Measurements from ENCODE around the gene MKKS. TPM values are rescaled to one million over a fixed set of nuclear protein-coding genes. Genes with fewer than 3 reads are reported as not detected.

The MKKS gene
- total RNA-seq, 1 experiment from 2014 or later, result 15.3 TPM

DNA sequence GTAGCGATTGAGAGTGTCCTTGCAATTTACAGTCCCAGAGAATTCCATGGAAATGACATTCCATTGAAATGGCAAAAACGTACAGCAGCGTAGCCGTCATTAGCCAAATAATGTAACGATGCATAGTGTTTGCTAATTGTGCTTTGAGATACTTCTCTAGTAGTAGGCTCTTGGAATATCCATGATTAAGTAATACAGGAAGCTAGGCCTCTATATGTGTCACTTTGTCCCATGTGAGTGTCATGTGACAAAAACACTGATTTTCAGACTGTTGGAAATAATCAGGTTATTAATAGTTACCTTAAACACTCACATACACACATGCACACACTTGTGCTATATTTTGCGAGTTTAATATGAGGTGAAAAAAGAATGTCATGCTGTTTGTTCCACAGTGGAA, 36.3 kb upstream of the MKKS start:
- Mint-ChIP-seq H3K27ac (ENCODE audit: unreplicated experiment) (no peak overlapping the region), H3K27me3 (ENCODE audit: insufficient read depth, unreplicated experiment) (no peaks in the 10 kb centered on the region), H3K9me3 (ENCODE audit: unreplicated experiment) (no peaks in the 10 kb centered on the region), H3K4me3 (ENCODE audit: unreplicated experiment) (no peak overlapping the region), H3K4me1 (ENCODE audit: low read depth, unreplicated experiment) (peaks cover 25% of the 10 kb centered on the region), H3K36me3 (ENCODE audit: insufficient read depth, unreplicated experiment) (peaks cover 6% of the 10 kb centered on the region)
- no peak overlapping the region for H3K4me3 ChIP-seq (ENCODE audit: low read depth, low read length)
- H3K27me3 ChIP-seq (replicated peaks; ENCODE audit: control insufficient read depth, insufficient read depth, low read length), result no peaks in the 10 kb centered on the region
- ChIA-PET POLR2A (no interaction called here), CTCF (no interaction called here)
- peaks cover 19% of the 10 kb centered on the region; the same call in 1 of the 2 replicates for H3K4me1 ChIP-seq
- TF ChIP-seq, protein P1, sequence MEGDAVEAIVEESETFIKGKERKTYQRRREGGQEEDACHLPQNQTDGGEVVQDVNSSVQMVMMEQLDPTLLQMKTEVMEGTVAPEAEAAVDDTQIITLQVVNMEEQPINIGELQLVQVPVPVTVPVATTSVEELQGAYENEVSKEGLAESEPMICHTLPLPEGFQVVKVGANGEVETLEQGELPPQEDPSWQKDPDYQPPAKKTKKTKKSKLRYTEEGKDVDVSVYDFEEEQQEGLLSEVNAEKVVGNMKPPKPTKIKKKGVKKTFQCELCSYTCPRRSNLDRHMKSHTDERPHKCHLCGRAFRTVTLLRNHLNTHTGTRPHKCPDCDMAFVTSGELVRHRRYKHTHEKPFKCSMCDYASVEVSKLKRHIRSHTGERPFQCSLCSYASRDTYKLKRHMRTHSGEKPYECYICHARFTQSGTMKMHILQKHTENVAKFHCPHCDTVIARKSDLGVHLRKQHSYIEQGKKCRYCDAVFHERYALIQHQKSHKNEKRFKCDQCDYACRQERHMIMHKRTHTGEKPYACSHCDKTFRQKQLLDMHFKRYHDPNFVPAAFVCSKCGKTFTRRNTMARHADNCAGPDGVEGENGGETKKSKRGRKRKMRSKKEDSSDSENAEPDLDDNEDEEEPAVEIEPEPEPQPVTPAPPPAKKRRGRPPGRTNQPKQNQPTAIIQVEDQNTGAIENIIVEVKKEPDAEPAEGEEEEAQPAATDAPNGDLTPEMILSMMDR (IDR thresholded peaks at IDR 0.05; ENCODE audit: insufficient read depth in 1 of 2, low read depth in 1 of 2, low read length in 1 of 2, severe bottlenecking in 1 of 2, unreplicated experiment in 1 of 2), result no peak
- H3K36me3 ChIP-seq (ENCODE audit: control insufficient read depth, insufficient read depth, low read length), result no peaks in the 10 kb centered on the region
- BruUV-seq (replicated peaks), result no TSS peak
- no peak for DNase-seq
- no peaks in the 10 kb centered on the region for H3K9me3 ChIP-seq
- intact Hi-C loops (cut with micrococcal nuclease; ENCODE audit: unreplicated experiment), result no loop called here

DNA sequence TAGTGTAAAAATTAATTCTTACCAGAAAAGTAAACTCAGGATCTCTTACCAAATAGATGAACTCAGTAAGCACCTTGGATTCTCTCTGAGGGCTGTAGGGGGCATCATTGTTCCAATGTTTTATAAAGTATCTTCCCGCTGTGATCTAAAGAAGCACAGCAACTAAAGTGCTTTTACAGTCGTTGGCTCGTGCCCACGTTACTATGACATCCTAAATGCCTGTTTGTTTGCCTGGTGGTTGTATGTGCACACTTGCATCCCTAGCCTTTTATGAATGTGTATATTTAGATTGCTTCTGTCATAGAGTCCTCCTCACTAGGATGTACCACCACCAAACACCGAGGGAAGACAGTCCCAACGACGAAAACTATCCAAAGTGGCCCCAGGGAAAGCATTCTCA, 35.6 kb upstream of the MKKS start:
- intact Hi-C loops (cut with micrococcal nuclease; ENCODE audit: unreplicated experiment), result loop anchor here (2.0 to 5.0 kb wide), 2 partner anchors 67 to 803 kb away; no protein-coding TSS in a partner anchor
- no peak for DNase-seq
- Histone ChIP-seq H3K4me3 (ENCODE audit: low read depth, low read length) (no peak overlapping the region), H3K36me3 (ENCODE audit: control insufficient read depth, insufficient read depth, low read length) (no peaks in the 10 kb centered on the region), H3K4me1 (peaks cover 19% of the 10 kb centered on the region; the same call in 1 of the 2 replicates), H3K27me3 (replicated peaks; ENCODE audit: control insufficient read depth, insufficient read depth, low read length) (no peaks in the 10 kb centered on the region), H3K9me3 (no peaks in the 10 kb centered on the region)
- no peaks in the 10 kb centered on the region for H3K9me3 Mint-ChIP-seq (ENCODE audit: unreplicated experiment)
- H3K36me3 Mint-ChIP-seq (ENCODE audit: insufficient read depth, unreplicated experiment), result peaks cover 6% of the 10 kb centered on the region
- H3K4me1 Mint-ChIP-seq (ENCODE audit: low read depth, unreplicated experiment), result peaks cover 25% of the 10 kb centered on the region
- H3K27me3 Mint-ChIP-seq (ENCODE audit: insufficient read depth, unreplicated experiment), result no peaks in the 10 kb centered on the region
- no peak overlapping the region for H3K4me3 Mint-ChIP-seq (ENCODE audit: unreplicated experiment)
- ChIA-PET CTCF (no interaction called here), POLR2A (no interaction called here)
- BruUV-seq (replicated peaks), result no TSS peak
- TF ChIP-seq, protein P1 (IDR thresholded peaks at IDR 0.05; ENCODE audit: insufficient read depth in 1 of 2, low read depth in 1 of 2, low read length in 1 of 2, severe bottlenecking in 1 of 2, unreplicated experiment in 1 of 2), result peak; percentile 19 to 21
- no peak overlapping the region for H3K27ac Mint-ChIP-seq (ENCODE audit: unreplicated experiment)

GRCh38 chr20:10469056-10469455, 35.0 kb upstream of the MKKS start:
- Mint-ChIP-seq H3K9me3 (ENCODE audit: unreplicated experiment) (no peaks in the 10 kb centered on the region), H3K27me3 (ENCODE audit: insufficient read depth, unreplicated experiment) (no peaks in the 10 kb centered on the region), H3K4me1 (ENCODE audit: low read depth, unreplicated experiment) (peaks cover 25% of the 10 kb centered on the region), H3K4me3 (ENCODE audit: unreplicated experiment) (no peak overlapping the region), H3K27ac (ENCODE audit: unreplicated experiment) (no peak overlapping the region), H3K36me3 (ENCODE audit: insufficient read depth, unreplicated experiment) (peaks cover 6% of the 10 kb centered on the region)
- TF ChIP-seq, protein P1 (IDR thresholded peaks at IDR 0.05; ENCODE audit: insufficient read depth in 1 of 2, low read depth in 1 of 2, low read length in 1 of 2, severe bottlenecking in 1 of 2, unreplicated experiment in 1 of 2), result no peak
- no peaks in the 10 kb centered on the region for H3K27me3 ChIP-seq (replicated peaks; ENCODE audit: control insufficient read depth, insufficient read depth, low read length)
- POLR2A ChIA-PET, result no interaction called here
- CTCF ChIA-PET, result no interaction called here
- no peaks in the 10 kb centered on the region for H3K9me3 ChIP-seq
- BruUV-seq (replicated peaks), result no TSS peak
- H3K4me1 ChIP-seq, result peaks cover 19% of the 10 kb centered on the region; the same call in 1 of the 2 replicates
- H3K4me3 ChIP-seq (ENCODE audit: low read depth, low read length), result no peak overlapping the region
- H3K36me3 ChIP-seq (ENCODE audit: control insufficient read depth, insufficient read depth, low read length), result no peaks in the 10 kb centered on the region
- intact Hi-C loops (cut with micrococcal nuclease; ENCODE audit: unreplicated experiment), result loop anchor here (2.0 to 5.0 kb wide), 2 partner anchors 68 to 803 kb away; no protein-coding TSS in a partner anchor
- no peak for DNase-seq
